Mesendoderm (in vitro differentiated cells): ENCODE results near the gene TSPAN12.

Source experiments
- DNase-seq: peaks from one replicate; pipeline ENCODE4 v3.0.0; 2013
- H2AK5ac ChIP-seq: 2 replicates; pipeline ENCODE4 v1.6.1; 2013; ENCODE audit warnings: low read length, inconsistent platforms
- H2BK120ac ChIP-seq: 2 replicates; pipeline ENCODE4 v1.6.1; 2013; ENCODE audit warnings: low read depth, mild to moderate bottlenecking, low read length, moderate library complexity, mixed read lengths
- H2BK15ac ChIP-seq: replicated peaks from 2 replicates; pipeline ENCODE4 v1.6.1; 2013; ENCODE audit warnings: low read depth, mild to moderate bottlenecking, moderate library complexity
- H2BK5ac ChIP-seq: 2 replicates; pipeline ENCODE4 v1.6.1; 2013; ENCODE audit warnings: low read length, inconsistent platforms
- H3K18ac ChIP-seq: 2 replicates; pipeline ENCODE4 v1.6.1; 2013; ENCODE audit warnings: mild to moderate bottlenecking, low read length, mixed read lengths
- H3K23ac ChIP-seq: one replicate; pipeline ENCODE4 v1.6.1; 2013; ENCODE audit warnings: low read length
- H3K27ac ChIP-seq: 2 replicates; pipeline ENCODE4 v1.5.1; 2013; ENCODE audit warnings: low read depth, mild to moderate bottlenecking, inconsistent platforms, low read length, moderate library complexity
- H3K27me3 ChIP-seq: 2 replicates; pipeline ENCODE4 v1.6.1; 2013; ENCODE audit warnings: low read length, control low read depth, mild to moderate bottlenecking, inconsistent platforms; ENCODE audit not compliant: insufficient read depth, poor library complexity
- H3K36me3 ChIP-seq: 2 replicates; pipeline ENCODE4 v1.6.1; 2013; ENCODE audit warnings: low read length, inconsistent platforms; ENCODE audit not compliant: control insufficient read depth, insufficient read depth
- H3K4ac ChIP-seq: one replicate; pipeline ENCODE4 v1.6.1; 2013; ENCODE audit warnings: low read depth, mild to moderate bottlenecking, low read length, moderate library complexity
- H3K4me1 ChIP-seq: 2 replicates; pipeline ENCODE4 v1.6.1; 2013; ENCODE audit warnings: low read depth, low read length, inconsistent platforms; ENCODE audit not compliant: control insufficient read depth
- H3K4me2 ChIP-seq: 2 replicates; pipeline ENCODE4 v1.6.1; 2013; ENCODE audit warnings: low read length
- H3K4me3 ChIP-seq: 2 replicates; pipeline ENCODE4 v1.5.1; 2013; ENCODE audit warnings: mild to moderate bottlenecking, low read length
- H3K56ac ChIP-seq: one replicate; pipeline ENCODE4 v1.6.1; 2013; ENCODE audit warnings: low read length
- H3K79me1 ChIP-seq: 2 replicates; pipeline ENCODE4 v1.6.1; 2013; ENCODE audit warnings: low read length, inconsistent platforms
- H3K79me2 ChIP-seq: 2 replicates; pipeline ENCODE4 v1.6.1; 2013; ENCODE audit warnings: mild to moderate bottlenecking, low read length; ENCODE audit not compliant: control insufficient read depth, insufficient read depth
- H3K9ac ChIP-seq: 2 replicates; pipeline ENCODE4 v1.6.1; 2013; ENCODE audit warnings: low read length, inconsistent platforms
- H4K5ac ChIP-seq: one replicate; pipeline ENCODE4 v1.6.1; 2013; ENCODE audit warnings: low read length
- H4K8ac ChIP-seq: one replicate; pipeline ENCODE4 v1.6.1; 2013; ENCODE audit warnings: low read depth, mild to moderate bottlenecking, control low read depth, low read length, moderate library complexity
- WGBS: extraction: QIAGEN DNeasy Blood & Tissue Kit; methylation state at CpG from one replicate; pipeline ENCODE4 v1.1.7; 2013; ENCODE audit warnings: low lambda C conversion rate, missing lambda C conversion rate; ENCODE audit not compliant: insufficient coverage; ENCODE audit errors: extremely low coverage; 5-methylcytosine and 5-hydroxymethylcytosine counted together

The TSPAN12 gene

GRCh38 chr7:120876922-120877321 lies 19.0 kb upstream of the TSPAN12 start:
- Histone ChIP-seq H3K18ac (no peak overlapping the region), H3K23ac (no peak overlapping the region), H3K4me3 (no peak overlapping the region), H2BK15ac (no peak overlapping the region), H2AK5ac (no peak overlapping the region), H3K27ac (no peak overlapping the region), H3K79me1 (no peaks in the 10 kb centered on the region), H3K4me2 (no peak overlapping the region), H3K27me3 (no peaks in the 10 kb centered on the region), H3K4ac (no peak overlapping the region), H3K4me1 (no peaks in the 10 kb centered on the region), H4K8ac (no peak overlapping the region), H3K9ac (no peak overlapping the region), H2BK120ac (no peak overlapping the region), H2BK5ac (no peak overlapping the region), H4K5ac (no peak overlapping the region), H3K36me3 (no peaks in the 10 kb centered on the region), H3K56ac (no peak overlapping the region), H3K79me2 (no peaks in the 10 kb centered on the region)
- WGBS, result no CpG with 5 or more reads among the region's 2 CpGs
- DNase-seq, result no peak

GRCh38 chr7:120874722-120875121 lies 16.8 kb upstream of the TSPAN12 start:
- no peak overlapping the region for H3K56ac ChIP-seq
- H3K4ac ChIP-seq, result no peak overlapping the region
- H3K79me2 ChIP-seq, result no peaks in the 10 kb centered on the region
- no peak overlapping the region for H3K23ac ChIP-seq
- no peaks in the 10 kb centered on the region for H3K36me3 ChIP-seq
- H2BK120ac ChIP-seq, result no peak overlapping the region
- H2BK5ac ChIP-seq, result no peak overlapping the region
- H3K79me1 ChIP-seq, result no peaks in the 10 kb centered on the region
- H3K4me1 ChIP-seq, result no peaks in the 10 kb centered on the region
- no peak overlapping the region for H3K4me3 ChIP-seq
- H2AK5ac ChIP-seq, result no peak overlapping the region
- H3K27me3 ChIP-seq, result no peaks in the 10 kb centered on the region
- H3K27ac ChIP-seq, result no peak overlapping the region
- H4K8ac ChIP-seq, result no peak overlapping the region
- no peak overlapping the region for H3K9ac ChIP-seq
- no peak overlapping the region for H3K4me2 ChIP-seq
- no peak overlapping the region for H4K5ac ChIP-seq
- DNase-seq, result no peak
- no peak overlapping the region for H2BK15ac ChIP-seq
- no CpG with 5 or more reads among the region's 3 CpGs for WGBS
- H3K18ac ChIP-seq, result no peak overlapping the region

DNA sequence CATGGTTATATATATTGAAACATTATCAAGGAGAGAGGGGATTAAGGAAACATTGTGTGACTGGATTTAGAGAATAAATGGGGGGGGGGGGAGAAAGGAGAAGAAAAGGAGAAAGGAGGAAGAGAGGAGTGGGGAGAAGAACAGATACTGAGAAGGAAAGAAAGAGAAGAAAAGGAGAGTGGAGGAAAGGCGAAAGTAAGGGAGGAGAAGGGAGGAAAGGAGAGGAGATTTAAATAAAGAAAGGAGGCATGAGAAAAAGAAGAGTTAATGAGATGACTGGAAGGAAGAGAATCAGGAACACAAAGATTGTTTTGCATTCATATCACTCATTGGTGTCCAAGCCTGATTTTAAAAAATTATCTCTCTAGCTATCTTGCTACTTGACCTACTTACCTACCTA lies 16.1 kb upstream of the TSPAN12 start:
- no peak overlapping the region for H2BK120ac ChIP-seq
- no peaks in the 10 kb centered on the region for H3K79me1 ChIP-seq
- H3K27ac ChIP-seq, result no peak overlapping the region
- no peaks in the 10 kb centered on the region for H3K79me2 ChIP-seq
- H2AK5ac ChIP-seq, result no peak overlapping the region
- DNase-seq, result no peak
- 100% methylated on average over 1 of the region's 1 CpG for WGBS
- H3K23ac ChIP-seq, result no peak overlapping the region
- H3K9ac ChIP-seq, result no peak overlapping the region
- no peak overlapping the region for H3K56ac ChIP-seq
- H3K27me3 ChIP-seq, result no peaks in the 10 kb centered on the region
- H2BK5ac ChIP-seq, result no peak overlapping the region
- no peak overlapping the region for H3K4me3 ChIP-seq
- no peaks in the 10 kb centered on the region for H3K36me3 ChIP-seq
- H3K4me1 ChIP-seq, result no peaks in the 10 kb centered on the region
- H3K4me2 ChIP-seq, result no peak overlapping the region
- H3K18ac ChIP-seq, result no peak overlapping the region
- H2BK15ac ChIP-seq, result no peak overlapping the region
- H4K8ac ChIP-seq, result no peak overlapping the region
- H4K5ac ChIP-seq, result no peak overlapping the region
- no peak overlapping the region for H3K4ac ChIP-seq

DNA sequence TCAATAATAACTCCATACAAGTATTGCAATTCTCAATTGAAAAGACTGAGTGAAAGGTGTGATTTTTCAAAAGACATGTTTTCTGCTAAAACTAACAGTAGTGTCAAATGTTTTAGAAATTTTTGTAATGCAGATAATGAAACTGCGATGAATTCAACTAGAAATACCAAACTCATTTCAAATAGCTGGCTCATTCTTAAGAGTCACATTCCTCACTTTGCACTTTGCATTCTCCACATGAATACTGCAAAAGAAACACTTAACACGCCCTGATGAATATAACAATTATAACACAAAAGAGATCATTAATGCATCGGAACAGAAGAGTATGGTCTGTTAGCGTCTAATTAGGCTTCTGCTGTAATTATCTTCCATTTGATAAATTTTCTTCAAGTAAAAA lies 15.5 kb upstream of the TSPAN12 start:
- Histone ChIP-seq H3K4me3 (no peak overlapping the region), H3K4me2 (no peak overlapping the region), H2BK5ac (no peak overlapping the region), H2BK120ac (no peak overlapping the region), H3K18ac (no peak overlapping the region), H3K36me3 (no peaks in the 10 kb centered on the region), H3K27me3 (no peaks in the 10 kb centered on the region), H3K4me1 (no peaks in the 10 kb centered on the region), H2BK15ac (no peak overlapping the region), H3K23ac (no peak overlapping the region), H4K5ac (no peak overlapping the region), H3K79me1 (no peaks in the 10 kb centered on the region), H3K56ac (no peak overlapping the region), H2AK5ac (no peak overlapping the region), H3K4ac (no peak overlapping the region), H4K8ac (no peak overlapping the region), H3K27ac (no peak overlapping the region), H3K79me2 (no peaks in the 10 kb centered on the region), H3K9ac (no peak overlapping the region)
- peak; percentile 14 for DNase-seq
- no CpG with 5 or more reads among the region's 4 CpGs for WGBS

- H4K5ac ChIP-seq, result no peak overlapping the region
- H3K23ac ChIP-seq, result no peak overlapping the region
- H3K4me3 ChIP-seq, result no peak overlapping the region
- no CpG with 5 or more reads among the region's 2 CpGs for WGBS
- H3K56ac ChIP-seq, result no peak overlapping the region
- no peaks in the 10 kb centered on the region for H3K79me2 ChIP-seq
- no peak overlapping the region for H3K27ac ChIP-seq
- H2BK15ac ChIP-seq, result no peak overlapping the region
- H3K27me3 ChIP-seq, result no peaks in the 10 kb centered on the region
- H4K8ac ChIP-seq, result no peak overlapping the region
- no peak overlapping the region for H3K4ac ChIP-seq
- H3K9ac ChIP-seq, result no peak overlapping the region
- no peaks in the 10 kb centered on the region for H3K4me1 ChIP-seq
- H3K36me3 ChIP-seq, result no peaks in the 10 kb centered on the region
- no peaks in the 10 kb centered on the region for H3K79me1 ChIP-seq
- no peak overlapping the region for H2BK120ac ChIP-seq
- H3K4me2 ChIP-seq, result no peak overlapping the region
- H2BK5ac ChIP-seq, result no peak overlapping the region
- DNase-seq, result no peak
- no peak overlapping the region for H3K18ac ChIP-seq
- H2AK5ac ChIP-seq, result no peak overlapping the region
Measured at GRCh38 chr7:120869700-120870099, 11.8 kb upstream of the TSPAN12 start.

DNA sequence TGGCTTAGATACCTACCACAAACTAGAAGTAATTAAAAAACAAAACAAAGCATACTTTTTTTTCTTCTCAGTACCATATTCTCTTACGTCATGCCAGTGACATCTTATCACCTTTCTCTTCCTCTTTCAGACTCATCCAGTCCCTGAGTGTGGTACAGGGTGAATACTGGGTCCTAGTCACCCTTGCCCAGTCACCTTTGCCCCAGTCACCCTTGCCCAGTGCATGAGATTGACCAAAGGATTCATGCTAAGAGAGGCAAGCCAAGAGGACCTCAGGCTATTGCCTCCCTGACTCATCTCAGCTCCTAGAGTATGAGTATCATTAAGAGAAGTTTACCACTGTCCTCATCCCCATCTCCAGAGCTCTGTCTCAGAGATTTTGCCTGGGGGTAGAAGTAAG lies 10.0 kb upstream of the TSPAN12 start:
- Histone ChIP-seq H3K4me3 (no peak overlapping the region), H2AK5ac (no peak overlapping the region), H3K27me3 (no peaks in the 10 kb centered on the region), H3K27ac (no peak overlapping the region), H3K79me1 (no peaks in the 10 kb centered on the region), H4K5ac (no peak overlapping the region), H3K4me1 (peaks cover 1% of the 10 kb centered on the region), H3K4me2 (no peak overlapping the region), H2BK5ac (no peak overlapping the region), H3K4ac (no peak overlapping the region), H2BK15ac (no peak overlapping the region), H2BK120ac (no peak overlapping the region), H4K8ac (no peak overlapping the region), H3K23ac (no peak overlapping the region), H3K9ac (no peak overlapping the region), H3K56ac (no peak overlapping the region), H3K79me2 (no peaks in the 10 kb centered on the region), H3K36me3 (no peaks in the 10 kb centered on the region), H3K18ac (no peak overlapping the region)
- no CpG with 5 or more reads among the region's 1 CpG for WGBS
- DNase-seq, result no peak
